ENCODE data around the gene NR2F6. TPM values are rescaled to one million over a fixed set of nuclear protein-coding genes. Genes with fewer than 3 reads are reported as not detected.

NR2F6 gene
- total RNA-seq, 1 experiment from 2014 or later: 134 TPM

DNA sequence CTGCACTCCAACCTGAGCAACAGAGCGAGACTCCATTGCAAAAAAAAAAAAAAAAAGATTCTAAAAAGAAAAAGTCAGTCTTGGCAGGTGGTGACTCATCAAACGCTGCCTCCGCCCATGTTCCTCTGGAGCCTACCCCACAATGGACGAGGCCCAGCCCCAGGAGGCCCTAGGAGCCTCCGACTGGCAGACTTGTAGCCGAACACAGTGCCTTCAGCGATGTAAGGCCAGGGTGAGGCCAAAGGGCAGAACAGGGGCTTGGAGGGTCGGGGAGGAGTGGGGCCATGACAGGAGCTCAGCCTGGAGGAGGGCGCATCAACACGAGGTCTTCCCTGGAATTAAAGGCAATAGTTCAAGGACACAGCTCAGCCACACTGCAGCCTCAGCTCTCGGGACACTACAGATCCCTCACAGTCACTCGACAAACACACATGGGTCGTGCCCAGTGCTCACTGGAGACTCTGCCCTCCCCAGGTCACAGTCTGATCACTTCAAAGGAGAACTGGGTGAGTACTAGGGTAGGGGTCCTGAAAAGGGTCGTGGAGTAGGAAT is 25.4 kb downstream of the NR2F6 start:
- Histone ChIP-seq H2BK20ac (ENCODE audit: low read depth, low read length, poor library complexity, severe bottlenecking) (no peak overlapping the region), H3K4me2 (ENCODE audit: insufficient read depth, insufficient read length, low read length) (no peak overlapping the region), H3K27me3 (ENCODE audit: insufficient read depth, low read length) (no peaks in the 10 kb centered on the region), H2AK5ac (ENCODE audit: insufficient read length, low read length) (no peak overlapping the region), H2AFZ (ENCODE audit: low read length) (no peak overlapping the region), H4K20me1 (ENCODE audit: control insufficient read depth, insufficient read depth, insufficient read length) (no peaks in the 10 kb centered on the region), H3K23ac (ENCODE audit: insufficient read length, low read depth, low read length) (no peak overlapping the region), H4K8ac (replicated peaks; ENCODE audit: insufficient read length, low read depth, low read length) (peak overlapping the region; percentile 9), H2BK12ac (ENCODE audit: insufficient read length, low read depth, low read length) (no peak overlapping the region), H3K18ac (ENCODE audit: insufficient read length, low read depth, low read length) (no peak overlapping the region), H3K9me3 (ENCODE audit: control insufficient read depth, low read depth, low read length) (no peaks in the 10 kb centered on the region), H3K79me1 (ENCODE audit: insufficient read depth, low read depth, low read length, poor library complexity, severe bottlenecking) (no peaks in the 10 kb centered on the region), H2BK15ac (ENCODE audit: low read depth, low read length) (no peak overlapping the region), H3K27ac (ENCODE audit: insufficient read length, low read depth, low read length) (no peak overlapping the region), H3K4me1 (ENCODE audit: insufficient read depth, low read length) (no peaks in the 10 kb centered on the region), H3K79me2 (ENCODE audit: insufficient read depth, low read length) (no peaks in the 10 kb centered on the region), H3K4ac (ENCODE audit: low read depth, low read length) (no peak overlapping the region), H4K5ac (ENCODE audit: insufficient read length, low read depth, low read length) (no peak overlapping the region), H3K56ac (ENCODE audit: insufficient read length, low read depth, low read length) (no peak overlapping the region), H3T11ph (ENCODE audit: low read length) (no peak overlapping the region), H2BK5ac (ENCODE audit: insufficient read length, low read length) (no peak overlapping the region), H3K14ac (ENCODE audit: insufficient read depth, low read length) (no peak overlapping the region), H3K9ac (ENCODE audit: extremely low read depth, insufficient read length, low read length) (no peak overlapping the region), H2BK120ac (ENCODE audit: low read depth, low read length, poor library complexity, severe bottlenecking) (no peak overlapping the region), H3K23me2 (ENCODE audit: insufficient read length, low read depth, low read length, poor library complexity, severe bottlenecking) (no peaks in the 10 kb centered on the region), H4K91ac (ENCODE audit: insufficient read length, low read depth, low read length) (no peak overlapping the region)
- Mint-ChIP-seq H3K4me3 (no peak overlapping the region), H3K4me1 (peaks cover 2 to 10% of the 10 kb centered on the region in 2 experiments; a peak in 3 of 4 replicates), H3K27me3 (ENCODE audit: low read depth) (no peaks in the 10 kb centered on the region), H3K36me3 (ENCODE audit: insufficient read depth in 1 of 3, low read depth in 3 of 3) (peaks cover 13 to 24% (median 21%) of the 10 kb centered on the region in 3 experiments), H3K27ac (peak overlapping the region in 2 of 3 experiments; percentile 34 to 48; a peak in 1 of 7 replicates), H3K9me3 (no peaks in the 10 kb centered on the region)
- TF ChIP-seq, protein P1, sequence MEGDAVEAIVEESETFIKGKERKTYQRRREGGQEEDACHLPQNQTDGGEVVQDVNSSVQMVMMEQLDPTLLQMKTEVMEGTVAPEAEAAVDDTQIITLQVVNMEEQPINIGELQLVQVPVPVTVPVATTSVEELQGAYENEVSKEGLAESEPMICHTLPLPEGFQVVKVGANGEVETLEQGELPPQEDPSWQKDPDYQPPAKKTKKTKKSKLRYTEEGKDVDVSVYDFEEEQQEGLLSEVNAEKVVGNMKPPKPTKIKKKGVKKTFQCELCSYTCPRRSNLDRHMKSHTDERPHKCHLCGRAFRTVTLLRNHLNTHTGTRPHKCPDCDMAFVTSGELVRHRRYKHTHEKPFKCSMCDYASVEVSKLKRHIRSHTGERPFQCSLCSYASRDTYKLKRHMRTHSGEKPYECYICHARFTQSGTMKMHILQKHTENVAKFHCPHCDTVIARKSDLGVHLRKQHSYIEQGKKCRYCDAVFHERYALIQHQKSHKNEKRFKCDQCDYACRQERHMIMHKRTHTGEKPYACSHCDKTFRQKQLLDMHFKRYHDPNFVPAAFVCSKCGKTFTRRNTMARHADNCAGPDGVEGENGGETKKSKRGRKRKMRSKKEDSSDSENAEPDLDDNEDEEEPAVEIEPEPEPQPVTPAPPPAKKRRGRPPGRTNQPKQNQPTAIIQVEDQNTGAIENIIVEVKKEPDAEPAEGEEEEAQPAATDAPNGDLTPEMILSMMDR (conservative IDR thresholded peaks at IDR 0.05): no peak
- no CpG with 5 or more reads among the region's 14 CpGs for WGBS (ENCODE audit: extremely low coverage, insufficient read length, low lambda C conversion rate)
- DNase-seq: no peak

Measured in H9 (cell line).